GM12878 (cell line): ENCODE measurements around the gene TTYH1.

Experiments used
- ATF3 ChIP-seq: IDR thresholded peaks from 2 replicates; pipeline ENCODE4 v1.6.1; 2011; ENCODE audit warnings: low read depth, mild to moderate bottlenecking, low read length, moderate library complexity, borderline replicate concordance; ENCODE audit errors: extremely low read depth
- BCL3 ChIP-seq: IDR thresholded peaks from 2 replicates; pipeline ENCODE4 v1.6.1; 2011; ENCODE audit warnings: borderline replicate concordance, low read depth, mild to moderate bottlenecking, moderate library complexity, low read length; ENCODE audit not compliant: insufficient read depth, poor library complexity, severe bottlenecking
- CTCF ChIP-seq, 3 experiments: IDR thresholded peaks in 2 of 3; conservative IDR thresholded peaks in 1 of 3; 2 replicates each; pipeline ENCODE4 v1.5.1; 2011; ENCODE audit warnings: low read depth in 3 of 3, low read length in 3 of 3, mild to moderate bottlenecking in 3 of 3, control low read depth in 2 of 3, moderate library complexity in 2 of 3, inconsistent platforms in 1 of 3, mixed read lengths in 1 of 3; ENCODE audit not compliant: control insufficient read depth in 2 of 3, insufficient read depth in 1 of 3; ENCODE audit errors: extremely low read depth in 1 of 3
- ELK1 ChIP-seq: IDR thresholded peaks from 2 replicates; pipeline ENCODE4 v1.6.1; 2012; ENCODE audit warnings: low read depth, low read length, improper control_type of control experiment
- EP300 ChIP-seq, 2 experiments: fragments of 150-350 bp in 1 of 2; IDR thresholded peaks; 2 replicates each; pipeline ENCODE4 v1.6.1; 2011 to 2012; ENCODE audit warnings: low read depth in 2 of 2, low read length in 2 of 2, borderline replicate concordance in 1 of 2, improper control_type of control experiment in 1 of 2, inconsistent platforms in 1 of 2; ENCODE audit not compliant: control insufficient read depth in 1 of 2
- EZH2 ChIP-seq: IDR thresholded peaks from 2 replicates; pipeline ENCODE4 v1.6.1; 2012; ENCODE audit warnings: low read depth, mild to moderate bottlenecking, control low read depth, inconsistent platforms, low read length, borderline replicate concordance; ENCODE audit not compliant: control insufficient read depth
- GABPA ChIP-seq: IDR thresholded peaks from 2 replicates; pipeline ENCODE4 v1.6.1; 2014; ENCODE audit warnings: antibody characterized with exemption, low read depth, mild to moderate bottlenecking, inconsistent platforms
- USF2 ChIP-seq: IDR thresholded peaks from 2 replicates; pipeline ENCODE4 v1.6.1; 2011; ENCODE audit warnings: low read depth, low read length, improper control_type of control experiment, borderline replicate concordance

- TF ChIP-seq ATF3 (no peak), CTCF (IDR thresholded peaks at IDR 0.05 in 2 of 3, conservative IDR thresholded peaks at IDR 0.05 in 1 of 3; ENCODE audit: control insufficient read depth in 2 of 3, extremely low read depth in 1 of 3, insufficient read depth in 1 of 3, low read depth in 3 of 3, low read length in 3 of 3) (no peak), ELK1 (no peak), GABPA (no peak), EZH2 (no peak), BCL3 (no peak), EP300 (IDR thresholded peaks at IDR 0.05; ENCODE audit: borderline replicate concordance in 1 of 2, control insufficient read depth in 1 of 2, low read depth in 2 of 2, low read length in 2 of 2) (no peak), USF2 (no peak)
Observed at GRCh38 chr19:54473071-54473891, 58.0 kb downstream of the TTYH1 start, which contains the start of gene CDC42EP5.
